ENCODE data around the gene RNASET2. TPM values are rescaled to one million over a fixed set of nuclear protein-coding genes. Genes with fewer than 3 reads are reported as not detected.

Gene RNASET2
- total RNA-seq, 2 donors from 2014 or later = 53.7 to 66.3 TPM

DNA sequence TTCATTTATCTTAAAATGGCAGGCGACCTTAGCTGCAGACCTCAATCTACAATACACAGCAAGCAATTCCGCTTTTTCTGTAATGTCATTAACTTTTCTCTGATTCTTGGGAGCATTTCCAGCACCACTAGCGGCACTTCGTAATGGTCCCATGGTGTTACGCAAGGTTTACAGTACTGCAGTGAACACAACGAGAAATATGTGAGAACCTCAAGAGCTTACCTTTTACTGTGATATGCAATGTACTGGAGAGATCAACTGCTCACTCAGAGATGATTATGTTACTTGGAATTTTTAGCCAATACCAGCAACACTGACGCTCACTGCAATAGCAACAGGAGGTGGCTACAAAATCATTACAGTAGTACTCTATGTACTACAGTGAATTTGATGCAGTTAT lies 40.1 kb upstream of the RNASET2 start:
- Histone ChIP-seq H3K27me3 (no peaks in the 10 kb centered on the region), H3K4me1 (peaks cover 14% of the 10 kb centered on the region), H3K27ac (no peak overlapping the region), H3K36me3 (replicated peaks in 1 of 2; ENCODE audit: insufficient read depth in 1 of 2, low read depth in 2 of 2) (no peaks in the 10 kb centered on the region), H3K9me3 (no peaks in the 10 kb centered on the region), H3K4me3 (no peak overlapping the region)
- ATAC-seq = no peak
- intact Hi-C loops (cut with DNase I) = no loop called here
- 83 to 88% methylated on average over 7 of the region's 7 CpGs for WGBS, 2 donors
- DNase-seq = no peak
- TF ChIP-seq POLR2A (IDR thresholded peaks at IDR 0.05) = no peak
- TF ChIP-seq, protein P1, sequence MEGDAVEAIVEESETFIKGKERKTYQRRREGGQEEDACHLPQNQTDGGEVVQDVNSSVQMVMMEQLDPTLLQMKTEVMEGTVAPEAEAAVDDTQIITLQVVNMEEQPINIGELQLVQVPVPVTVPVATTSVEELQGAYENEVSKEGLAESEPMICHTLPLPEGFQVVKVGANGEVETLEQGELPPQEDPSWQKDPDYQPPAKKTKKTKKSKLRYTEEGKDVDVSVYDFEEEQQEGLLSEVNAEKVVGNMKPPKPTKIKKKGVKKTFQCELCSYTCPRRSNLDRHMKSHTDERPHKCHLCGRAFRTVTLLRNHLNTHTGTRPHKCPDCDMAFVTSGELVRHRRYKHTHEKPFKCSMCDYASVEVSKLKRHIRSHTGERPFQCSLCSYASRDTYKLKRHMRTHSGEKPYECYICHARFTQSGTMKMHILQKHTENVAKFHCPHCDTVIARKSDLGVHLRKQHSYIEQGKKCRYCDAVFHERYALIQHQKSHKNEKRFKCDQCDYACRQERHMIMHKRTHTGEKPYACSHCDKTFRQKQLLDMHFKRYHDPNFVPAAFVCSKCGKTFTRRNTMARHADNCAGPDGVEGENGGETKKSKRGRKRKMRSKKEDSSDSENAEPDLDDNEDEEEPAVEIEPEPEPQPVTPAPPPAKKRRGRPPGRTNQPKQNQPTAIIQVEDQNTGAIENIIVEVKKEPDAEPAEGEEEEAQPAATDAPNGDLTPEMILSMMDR (IDR thresholded peaks at IDR 0.05) = no peak

DNA sequence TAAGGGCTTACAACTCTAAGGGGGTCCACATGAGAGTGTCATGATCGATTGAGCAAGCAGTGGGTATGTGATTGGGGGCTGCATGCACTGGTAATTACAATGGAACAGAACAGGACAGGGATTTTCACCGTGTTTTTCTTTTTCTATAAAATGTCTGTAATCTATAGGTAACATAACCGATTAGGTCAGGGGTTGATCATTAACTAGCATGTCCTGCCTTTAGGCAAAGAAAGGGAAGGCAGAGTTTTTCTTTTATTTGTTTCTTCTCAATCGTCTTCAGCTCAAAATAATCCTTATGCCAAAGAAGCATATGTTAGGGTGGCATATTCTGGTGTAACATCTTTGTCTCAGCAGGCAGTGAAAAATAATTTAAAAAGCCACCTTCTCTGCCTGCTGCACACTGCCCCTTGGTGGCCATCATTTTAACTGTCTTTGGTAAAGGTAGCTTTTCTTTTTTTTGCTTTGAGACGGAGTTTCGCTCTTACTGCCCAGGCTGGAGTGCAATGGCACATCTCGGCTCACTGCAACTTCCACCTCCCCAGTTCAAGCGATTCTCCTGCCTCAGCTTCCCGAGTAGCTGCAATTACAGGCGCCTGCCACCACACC lies 33.2 kb upstream of the RNASET2 start:
- Histone ChIP-seq H3K4me3 (no peak overlapping the region), H3K27ac (no peak overlapping the region), H3K4me1 (no peaks in the 10 kb centered on the region), H3K27me3 (no peaks in the 10 kb centered on the region), H3K9me3 (no peaks in the 10 kb centered on the region), H3K36me3 (replicated peaks in 1 of 2; ENCODE audit: insufficient read depth in 1 of 2, low read depth in 2 of 2) (no peaks in the 10 kb centered on the region)
- TF ChIP-seq, protein P1 (IDR thresholded peaks at IDR 0.05) = peak; percentile 17 to 59 (median 47)
- TF ChIP-seq POLR2A (IDR thresholded peaks at IDR 0.05) = no peak
- ATAC-seq (no peak), DNase-seq (peak in 2 of 4 donors; percentile 13 to 19)
- 29 to 32% methylated on average over 9 to 10 of the region's 10 CpGs for WGBS, 2 donors
- intact Hi-C loops (cut with DNase I) = loop anchor here (10.0 kb wide), 1 partner anchor 215 kb away; no protein-coding TSS in a partner anchor

DNA sequence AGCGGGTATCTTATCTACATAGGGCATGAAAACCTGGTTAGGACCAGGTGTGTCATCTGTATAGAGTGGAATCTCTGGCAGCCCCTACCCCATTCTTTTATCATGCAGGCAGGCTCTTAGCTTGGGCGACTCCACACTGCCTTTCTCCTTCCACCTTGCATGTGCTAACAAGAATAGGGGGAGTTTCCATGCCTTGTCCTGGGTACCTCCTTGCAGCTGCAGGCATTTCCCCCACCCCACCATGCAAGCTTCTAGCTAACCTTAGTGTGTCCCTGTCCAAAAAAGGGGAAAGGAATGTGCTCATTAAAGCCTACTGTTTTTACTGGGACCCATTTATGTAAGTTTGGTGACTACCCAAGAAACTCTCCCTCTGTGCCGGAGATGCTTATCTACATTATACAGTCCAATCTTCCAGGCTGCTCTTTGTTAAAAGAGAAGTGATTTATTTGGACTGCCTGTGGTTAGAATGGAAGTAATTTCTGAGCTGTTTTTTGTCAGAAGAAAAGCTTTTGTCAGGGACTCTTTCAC lies 32.4 kb upstream of the RNASET2 start:
- ATAC-seq = no peak
- intact Hi-C loops (cut with DNase I) = loop anchor here (10.0 kb wide), 1 partner anchor 214 kb away; no protein-coding TSS in a partner anchor
- no peak for DNase-seq
- Histone ChIP-seq H3K27me3 (no peaks in the 10 kb centered on the region), H3K4me1 (no peaks in the 10 kb centered on the region), H3K36me3 (replicated peaks in 1 of 2; ENCODE audit: insufficient read depth in 1 of 2, low read depth in 2 of 2) (no peaks in the 10 kb centered on the region), H3K27ac (no peak overlapping the region), H3K4me3 (no peak overlapping the region), H3K9me3 (no peaks in the 10 kb centered on the region)
- WGBS, 2 donors = 69 to 71% methylated on average over 3 of the region's 3 CpGs
- TF ChIP-seq, protein P1 (IDR thresholded peaks at IDR 0.05) = no peak
- TF ChIP-seq POLR2A (IDR thresholded peaks at IDR 0.05) = no peak

DNA sequence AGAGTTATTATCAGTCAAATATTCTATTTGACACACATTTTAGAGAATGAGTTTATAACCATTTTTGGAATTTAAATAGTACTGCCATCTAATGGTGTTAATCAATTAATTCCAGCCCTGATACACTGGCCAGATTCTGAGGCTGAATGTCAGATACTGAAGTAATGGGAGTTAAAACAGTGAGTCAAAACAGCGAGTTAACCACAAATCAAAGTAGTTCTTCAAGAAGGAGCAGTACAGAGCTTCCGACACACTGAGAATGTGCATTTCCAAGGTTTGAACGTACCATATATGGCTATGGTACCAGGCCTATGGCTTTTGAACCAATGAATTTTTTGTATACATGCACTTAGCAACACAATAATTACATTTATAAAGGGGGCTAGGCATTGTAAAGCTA lies 31.6 kb upstream of the RNASET2 start:
- intact Hi-C loops (cut with DNase I) = loop anchor here (10.0 kb wide), 1 partner anchor 213 kb away; no protein-coding TSS in a partner anchor
- DNase-seq (no peak), ATAC-seq (no peak)
- no peak overlapping the region for H3K27ac ChIP-seq
- no peak overlapping the region for H3K4me3 ChIP-seq
- H3K4me1 ChIP-seq = no peaks in the 10 kb centered on the region
- no peaks in the 10 kb centered on the region for H3K9me3 ChIP-seq
- TF ChIP-seq, protein P1 (IDR thresholded peaks at IDR 0.05) = no peak
- no peak for TF ChIP-seq POLR2A (IDR thresholded peaks at IDR 0.05)
- H3K36me3 ChIP-seq (replicated peaks in 1 of 2; ENCODE audit: insufficient read depth in 1 of 2, low read depth in 2 of 2) = no peaks in the 10 kb centered on the region
- no peaks in the 10 kb centered on the region for H3K27me3 ChIP-seq
- 78 to 94% methylated on average over 3 of the region's 3 CpGs for WGBS, 2 donors

DNA sequence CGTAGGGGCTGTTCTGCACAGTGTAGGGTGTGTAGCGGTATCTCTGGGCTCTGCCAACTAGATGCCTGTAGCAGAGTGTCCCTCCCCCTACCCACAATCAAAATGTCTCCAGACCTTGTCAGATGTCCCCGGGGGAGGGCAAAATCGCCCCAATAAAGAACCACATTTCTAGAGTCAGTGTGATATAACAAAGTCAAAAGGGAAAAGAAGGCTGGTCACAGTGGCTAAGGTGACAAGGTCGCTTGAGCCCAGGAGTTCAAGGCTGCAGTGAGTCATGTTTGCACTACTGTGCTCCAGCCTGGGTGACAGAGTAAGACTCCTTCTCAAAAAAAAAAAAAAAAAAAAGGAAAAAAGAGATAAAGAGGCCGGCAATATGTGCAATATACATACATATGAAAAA lies 31.1 kb upstream of the RNASET2 start:
- TF ChIP-seq POLR2A (IDR thresholded peaks at IDR 0.05) = no peak
- TF ChIP-seq, protein P1 (IDR thresholded peaks at IDR 0.05) = no peak
- DNase-seq = no peak
- Histone ChIP-seq H3K4me3 (no peak overlapping the region), H3K9me3 (no peaks in the 10 kb centered on the region), H3K36me3 (replicated peaks in 1 of 2; ENCODE audit: insufficient read depth in 1 of 2, low read depth in 2 of 2) (no peaks in the 10 kb centered on the region), H3K27ac (no peak overlapping the region), H3K27me3 (no peaks in the 10 kb centered on the region), H3K4me1 (no peaks in the 10 kb centered on the region)
- 49 to 54% methylated on average over 6 of the region's 6 CpGs for WGBS, 2 donors
- no peak for ATAC-seq
- intact Hi-C loops (cut with DNase I) = loop anchor here (10.0 kb wide), 1 partner anchor 213 kb away; no protein-coding TSS in a partner anchor
